AG10803 (cell line): ENCODE results near the gene AKNA.

Experiments
- DNase-seq: peaks from one replicate; pipeline ENCODE4 v3.0.0; 2010; ENCODE audit warnings: low read depth
- H3K4me3 ChIP-seq: 2 replicates; pipeline ENCODE4 v1.5.1; 2011; ENCODE audit warnings: mild to moderate bottlenecking, low read length, control low read depth
- TF ChIP-seq, protein P1 (sequence below): conservative IDR thresholded peaks from 2 replicates; pipeline ENCODE4 v1.5.1; 2011; ENCODE audit warnings: mild to moderate bottlenecking, low read length, control low read depth, inconsistent platforms

Gene AKNA

GRCh38 chr9:114291886-114292590 is 95.7 kb downstream of the AKNA start:
- no peak for DNase-seq
- TF ChIP-seq, protein P1, sequence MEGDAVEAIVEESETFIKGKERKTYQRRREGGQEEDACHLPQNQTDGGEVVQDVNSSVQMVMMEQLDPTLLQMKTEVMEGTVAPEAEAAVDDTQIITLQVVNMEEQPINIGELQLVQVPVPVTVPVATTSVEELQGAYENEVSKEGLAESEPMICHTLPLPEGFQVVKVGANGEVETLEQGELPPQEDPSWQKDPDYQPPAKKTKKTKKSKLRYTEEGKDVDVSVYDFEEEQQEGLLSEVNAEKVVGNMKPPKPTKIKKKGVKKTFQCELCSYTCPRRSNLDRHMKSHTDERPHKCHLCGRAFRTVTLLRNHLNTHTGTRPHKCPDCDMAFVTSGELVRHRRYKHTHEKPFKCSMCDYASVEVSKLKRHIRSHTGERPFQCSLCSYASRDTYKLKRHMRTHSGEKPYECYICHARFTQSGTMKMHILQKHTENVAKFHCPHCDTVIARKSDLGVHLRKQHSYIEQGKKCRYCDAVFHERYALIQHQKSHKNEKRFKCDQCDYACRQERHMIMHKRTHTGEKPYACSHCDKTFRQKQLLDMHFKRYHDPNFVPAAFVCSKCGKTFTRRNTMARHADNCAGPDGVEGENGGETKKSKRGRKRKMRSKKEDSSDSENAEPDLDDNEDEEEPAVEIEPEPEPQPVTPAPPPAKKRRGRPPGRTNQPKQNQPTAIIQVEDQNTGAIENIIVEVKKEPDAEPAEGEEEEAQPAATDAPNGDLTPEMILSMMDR = no peak

GRCh38 chr9:114291064-114291474 is 96.7 kb downstream of the AKNA start:
- peak; percentile 58 for DNase-seq
- TF ChIP-seq, protein P1 = peak; percentile 80
- H3K4me3 ChIP-seq = no peak overlapping the region

More at GRCh38 chr9:114291886-114292590, 95.7 kb downstream of the AKNA start:
- H3K4me3 ChIP-seq = no peak overlapping the region

GRCh38 chr9:114290561-114290986 is 97.2 kb downstream of the AKNA start:
- no peak for DNase-seq
- TF ChIP-seq, protein P1 = no peak
- H3K4me3 ChIP-seq = no peak overlapping the region

GRCh38 chr9:114289571-114290481 is 98.0 kb downstream of the AKNA start:
- TF ChIP-seq, protein P1 = no peak
- no peak overlapping the region for H3K4me3 ChIP-seq
- DNase-seq = no peak

GRCh38 chr9:114289106-114289505 is 98.7 kb downstream of the AKNA start:
- DNase-seq = no peak
- H3K4me3 ChIP-seq = no peak overlapping the region
- TF ChIP-seq, protein P1 = no peak

GRCh38 chr9:114288193-114289091 is 99.3 kb downstream of the AKNA start:
- TF ChIP-seq, protein P1 = peak; percentile 17
- H3K4me3 ChIP-seq = no peak overlapping the region
- DNase-seq = peak; percentile 78
